Posterior cingulate gyrus (tissue), 11 donors: ENCODE results near the gene DCAF5.
A peak's percentile ranks its signal among the peaks of the same experiment; 100 is the strongest.
"Not testable (repeated sequence)": the region's sequence is repeated elsewhere in the genome, so short reads cannot be mapped to it uniquely, and the experiment has no call there.

Experiments
- DNase-seq, 10 donors: peaks; one replicate each; pipeline versions ENCODE4 v3.0.0 to v3.0.0-alpha.2; 2020 to 2021; ENCODE audit warnings: mixed read lengths in 3 of 10
- intact Hi-C: fragments of 100-400 bp; cut with DNase I; formaldehyde crosslinking; loops from one replicate; pipeline ENCODE4 v1.15.1; 2023

DCAF5 gene

GRCh38 chr14:69077841-69078240 is 75.1 kb downstream of the DCAF5 start:
- intact Hi-C loops = no loop called here
- DNase-seq = no peak

GRCh38 chr14:69077185-69077584 is 75.7 kb downstream of the DCAF5 start:
- intact Hi-C loops, DNase-seq: not testable (repeated sequence)

- intact Hi-C loops = no loop called here
- DNase-seq = no peak
These were observed 76.6 kb downstream of the DCAF5 start for GRCh38 chr14:69076341-69076740.

GRCh38 chr14:69073915-69074314 is 79.0 kb downstream of the DCAF5 start:
- intact Hi-C loops = no loop called here

GRCh38 chr14:69073429-69073828 is 79.5 kb downstream of the DCAF5 start:
- intact Hi-C loops = no loop called here
- DNase-seq = no peak

More at GRCh38 chr14:69073915-69074314, 79.0 kb downstream of the DCAF5 start:
- no peak for DNase-seq

GRCh38 chr14:69072584-69072983 is 80.3 kb downstream of the DCAF5 start:
- no peak for DNase-seq
- intact Hi-C loops = no loop called here

GRCh38 chr14:69068744-69069421 is 84.0 kb downstream of the DCAF5 start:
- intact Hi-C loops = no loop called here
- DNase-seq = no peak

- intact Hi-C loops = no loop called here
These were observed 86.3 kb downstream of the DCAF5 start for GRCh38 chr14:69066396-69067171.

GRCh38 chr14:69065934-69066333 is 87.0 kb downstream of the DCAF5 start:
- intact Hi-C loops, DNase-seq: not testable (repeated sequence)

More at GRCh38 chr14:69066396-69067171, 86.3 kb downstream of the DCAF5 start:
- no peak for DNase-seq

GRCh38 chr14:69064596-69064995 is 88.3 kb downstream of the DCAF5 start:
- intact Hi-C loops = no loop called here
- no peak for DNase-seq

GRCh38 chr14:69059658-69060623 is 93.0 kb downstream of the DCAF5 start:
- peak in 1 of 10 donors; percentile 45 for DNase-seq
- intact Hi-C loops = no loop called here

GRCh38 chr14:69055999-69056788 is 96.7 kb downstream of the DCAF5 start:
- peak in 3 of 10 donors; percentile 25 to 86 (median 42) for DNase-seq
- intact Hi-C loops = no loop called here

- intact Hi-C loops = no loop called here
These were observed 97.8 kb downstream of the DCAF5 start for GRCh38 chr14:69055125-69055524.

GRCh38 chr14:69054030-69054429 is 98.9 kb downstream of the DCAF5 start:
- intact Hi-C loops = no loop called here
- peak in 1 of 10 donors; percentile 79 for DNase-seq

More at GRCh38 chr14:69055125-69055524, 97.8 kb downstream of the DCAF5 start:
- DNase-seq = peak in 1 of 10 donors; percentile 52

- no peak for DNase-seq
- intact Hi-C loops = no loop called here
These were observed 100.7 kb downstream of the DCAF5 start for GRCh38 chr14:69052181-69052601.

- intact Hi-C loops = no loop called here
- DNase-seq = no peak
These were observed 102.4 kb downstream of the DCAF5 start for GRCh38 chr14:69050240-69051184.

- intact Hi-C loops = no loop called here
These were observed 103.2 kb downstream of the DCAF5 start for GRCh38 chr14:69049675-69050074.

GRCh38 chr14:69048456-69048855 is 104.5 kb downstream of the DCAF5 start:
- intact Hi-C loops = no loop called here
- peak in 1 of 10 donors; percentile 20 for DNase-seq

More at GRCh38 chr14:69049675-69050074, 103.2 kb downstream of the DCAF5 start:
- no peak for DNase-seq

- DNase-seq = no peak
- intact Hi-C loops = no loop called here
These were observed 105.7 kb downstream of the DCAF5 start for GRCh38 chr14:69047255-69047654.
